HFF-Myc (cell line): ENCODE data around the gene DLGAP4.

Source experiments
- DNase-seq: peaks from one replicate; pipeline ENCODE4 v3.0.0-alpha.2; 2011; ENCODE audit warnings: low read depth; ENCODE audit errors: extremely low read depth
- H3K4me3 ChIP-seq: replicated peaks from 2 replicates; pipeline ENCODE4 v1.5.1; 2011; ENCODE audit warnings: low read depth, mild to moderate bottlenecking, control low read depth, low read length
- CTCF ChIP-seq: IDR thresholded peaks from 2 replicates; pipeline ENCODE4 v1.5.1; 2012; ENCODE audit warnings: mild to moderate bottlenecking, low read depth, low read length, control low read depth; ENCODE audit errors: missing control alignments

DLGAP4 gene

GRCh38 chr20:36449663-36450062, 143.5 kb downstream of the DLGAP4 start:
- no peak overlapping the region for H3K4me3 ChIP-seq
- DNase-seq = no peak
- no peak for TF ChIP-seq CTCF

DNA sequence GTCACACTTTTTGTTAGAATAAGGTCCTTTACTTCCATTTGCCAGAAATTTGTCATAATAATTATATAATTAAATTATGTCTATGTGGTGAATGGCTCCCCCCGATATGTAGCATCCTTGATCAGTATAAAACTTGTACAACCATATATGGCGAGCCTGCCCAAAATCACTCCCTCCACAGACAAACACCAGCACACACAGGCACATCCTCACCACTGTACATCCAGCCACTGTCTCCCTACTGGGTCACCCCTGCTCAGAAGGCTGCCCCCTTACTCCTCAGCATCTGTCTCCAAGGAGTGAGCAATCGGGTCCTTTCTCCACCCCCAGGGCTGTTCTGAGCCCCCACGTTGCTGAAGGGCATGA, 148.2 kb downstream of the DLGAP4 start:
- DNase-seq = no peak
- TF ChIP-seq CTCF = no peak
- H3K4me3 ChIP-seq = no peak overlapping the region

DNA sequence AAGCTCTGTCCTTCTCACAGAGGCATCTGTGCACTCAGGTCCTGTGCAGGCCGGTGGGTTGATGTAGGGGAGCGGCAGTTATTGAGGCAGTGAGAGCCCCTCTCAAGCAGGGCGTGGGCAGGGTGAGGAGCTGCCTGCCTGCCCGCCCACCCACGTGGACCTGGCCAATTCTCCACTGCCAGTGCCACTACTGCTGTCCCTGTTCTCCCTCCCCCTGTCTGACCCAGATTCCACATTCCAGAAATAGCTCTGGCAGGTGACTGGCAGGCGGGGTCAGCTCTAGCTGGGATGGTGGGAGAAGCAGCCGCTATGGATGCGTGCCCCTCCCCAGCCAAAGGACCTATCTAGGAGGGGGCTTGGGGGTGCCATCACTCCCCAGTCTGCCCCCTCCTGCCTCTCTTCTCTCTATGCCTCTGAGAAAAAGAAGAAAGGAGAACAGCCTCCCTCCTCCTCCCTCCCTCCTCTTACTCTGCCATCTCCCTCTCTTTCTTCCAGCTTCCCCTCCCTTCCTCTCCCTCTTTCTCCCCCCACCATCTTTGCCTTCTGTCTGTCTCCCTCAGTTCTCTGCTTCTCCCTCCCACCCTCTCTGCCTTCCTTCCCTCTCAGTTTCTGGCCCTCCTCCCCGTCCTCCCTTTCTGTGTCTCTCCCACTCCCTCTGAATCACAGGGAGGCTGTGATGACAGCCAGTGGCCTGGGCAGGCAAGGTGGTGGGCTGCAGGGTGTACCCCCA, 148.7 kb downstream of the DLGAP4 start:
- no peak for TF ChIP-seq CTCF
- no peak overlapping the region for H3K4me3 ChIP-seq
- no peak for DNase-seq

GRCh38 chr20:36455972-36456625, 150.0 kb downstream of the DLGAP4 start:
- DNase-seq = no peak
- TF ChIP-seq CTCF = no peak
- no peak overlapping the region for H3K4me3 ChIP-seq

- TF ChIP-seq CTCF = no peak
- H3K4me3 ChIP-seq = peak overlapping the region; percentile 19
- DNase-seq = no peak
Measured at GRCh38 chr20:36460648-36461599, 154.8 kb downstream of the DLGAP4 start.

GRCh38 chr20:36461600-36462439, 155.7 kb downstream of the DLGAP4 start:
- H3K4me3 ChIP-seq = peak overlapping the region; percentile 90
- no peak for TF ChIP-seq CTCF
- no peak for DNase-seq
